ENCODE results near the gene SNCAIP. TPM values are rescaled to one million over a fixed set of nuclear protein-coding genes. Genes with fewer than 3 reads are reported as not detected.

Gene SNCAIP
- total and polyA plus RNA-seq, 2 of the 4 experiments (the other 2 are of a cell fraction), result 15.3 to 19.0 TPM

DNA sequence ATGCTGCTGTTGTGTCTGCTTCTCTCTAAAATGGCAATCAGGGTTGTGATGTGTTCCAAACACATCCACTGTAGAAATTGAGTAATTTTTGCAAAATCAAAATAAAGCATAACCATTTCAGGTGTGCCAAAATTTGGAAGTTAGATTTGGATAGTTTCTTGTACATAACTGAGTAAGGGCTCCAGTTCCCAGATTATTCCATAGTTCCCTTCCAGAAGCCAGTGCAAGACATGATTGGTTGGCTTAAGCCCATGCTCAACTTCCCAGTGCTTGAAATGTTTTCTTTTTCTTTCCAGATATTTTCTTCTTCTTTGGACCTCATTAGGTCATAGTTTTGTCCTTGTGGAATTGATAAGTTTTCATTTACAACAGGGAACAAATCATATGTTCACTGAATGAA lies 64.2 kb downstream of the SNCAIP start:
- Histone ChIP-seq H3K23ac (ENCODE audit: low read depth, low read length) (no peak overlapping the region), H3K36me3 (ENCODE audit: control insufficient read depth, insufficient read depth, low read length) (no peaks in the 10 kb centered on the region), H3K18ac (ENCODE audit: low read depth, low read length) (no peak overlapping the region), H3K9me1 (ENCODE audit: insufficient read depth, low read length) (no peaks in the 10 kb centered on the region), H4K5ac (ENCODE audit: low read depth, low read length) (no peak overlapping the region), H2AK5ac (ENCODE audit: low read depth, low read length) (no peak overlapping the region), H3K4me2 (ENCODE audit: low read depth, low read length) (no peak overlapping the region), H3K9me3 (ENCODE audit: control insufficient read depth, insufficient read depth, low read length) (no peaks in the 10 kb centered on the region), H4K8ac (ENCODE audit: low read depth in 2 of 2, low read length in 2 of 2) (no peak overlapping the region), H2BK120ac (ENCODE audit: low read depth, low read length) (no peak overlapping the region), H3K4me3 (ENCODE audit: insufficient read depth, low read depth, low read length) (no peak overlapping the region), H3K14ac (replicated peaks; ENCODE audit: low read depth, low read length) (no peak overlapping the region), H3K27me3 (ENCODE audit: control insufficient read depth, insufficient read depth, low read length) (no peaks in the 10 kb centered on the region), H2AFZ (replicated peaks; ENCODE audit: low read length, poor library complexity) (no peak overlapping the region), H3K79me1 (ENCODE audit: low read depth in 1 of 2, low read length in 2 of 2) (peaks cover 0 to 5% of the 10 kb centered on the region in 2 experiments; a peak in 1 of 4 replicates), H2BK5ac (ENCODE audit: low read depth, low read length, poor library complexity, severe bottlenecking) (no peak overlapping the region), H3K4me1 (ENCODE audit: control insufficient read depth, insufficient read depth, low read length) (peaks cover 5% of the 10 kb centered on the region; the same call in 1 of the 2 replicates), H3K27ac (ENCODE audit: insufficient read depth, low read length) (no peak overlapping the region), H4K91ac (ENCODE audit: insufficient read depth, low read depth, low read length) (no peak overlapping the region), H3K4ac (ENCODE audit: low read depth, low read length) (no peak overlapping the region), H2BK20ac (ENCODE audit: low read depth, low read length) (no peak overlapping the region), H3K56ac (ENCODE audit: extremely low read depth, insufficient read depth, low read length) (no peak overlapping the region), H4K20me1 (ENCODE audit: insufficient read depth, low read length) (no peaks in the 10 kb centered on the region), H2AK9ac (replicated peaks; ENCODE audit: low read depth, low read length, poor library complexity) (no peak overlapping the region), H2BK15ac (ENCODE audit: low read depth, low read length) (no peak overlapping the region), H3K9ac (ENCODE audit: low read depth, low read length) (no peak overlapping the region)
- ChIA-PET CTCF (no interaction called here), POLR2A (ENCODE audit: unreplicated experiment) (no interaction called here)
- intact Hi-C loops (cut with micrococcal nuclease) (no loop called here), in situ Hi-C loops (cut with MboI; ENCODE audit: low sequenced_read_pairs) (no loop called here), dilution Hi-C loops (cut with HindIII; ENCODE audit: low sequenced_read_pairs, unreplicated experiment) (no loop called here)
- TF ChIP-seq FOS (IDR thresholded peaks at IDR 0.05; ENCODE audit: low read depth, low read length), result no peak
- no peak for TF ChIP-seq CEBPB (IDR thresholded peaks at IDR 0.05; ENCODE audit: low read depth, low read length)
- TF ChIP-seq POLR2A (IDR thresholded peaks at IDR 0.05; ENCODE audit: low read depth, low read length), result no peak
- TF ChIP-seq MAFK (IDR thresholded peaks at IDR 0.05; ENCODE audit: low read depth, low read length), result no peak
- no peak for TF ChIP-seq BHLHE40 (IDR thresholded peaks at IDR 0.05; ENCODE audit: low read depth, low read length)
- TF ChIP-seq, protein P1, sequence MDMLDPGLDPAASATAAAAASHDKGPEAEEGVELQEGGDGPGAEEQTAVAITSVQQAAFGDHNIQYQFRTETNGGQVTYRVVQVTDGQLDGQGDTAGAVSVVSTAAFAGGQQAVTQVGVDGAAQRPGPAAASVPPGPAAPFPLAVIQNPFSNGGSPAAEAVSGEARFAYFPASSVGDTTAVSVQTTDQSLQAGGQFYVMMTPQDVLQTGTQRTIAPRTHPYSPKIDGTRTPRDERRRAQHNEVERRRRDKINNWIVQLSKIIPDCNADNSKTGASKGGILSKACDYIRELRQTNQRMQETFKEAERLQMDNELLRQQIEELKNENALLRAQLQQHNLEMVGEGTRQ (IDR thresholded peaks at IDR 0.05; ENCODE audit: low read depth, low read length), result no peak
- TF ChIP-seq MXI1 (IDR thresholded peaks at IDR 0.05; ENCODE audit: borderline replicate concordance, low read depth, low read length), result no peak
- TF ChIP-seq, protein P2, sequence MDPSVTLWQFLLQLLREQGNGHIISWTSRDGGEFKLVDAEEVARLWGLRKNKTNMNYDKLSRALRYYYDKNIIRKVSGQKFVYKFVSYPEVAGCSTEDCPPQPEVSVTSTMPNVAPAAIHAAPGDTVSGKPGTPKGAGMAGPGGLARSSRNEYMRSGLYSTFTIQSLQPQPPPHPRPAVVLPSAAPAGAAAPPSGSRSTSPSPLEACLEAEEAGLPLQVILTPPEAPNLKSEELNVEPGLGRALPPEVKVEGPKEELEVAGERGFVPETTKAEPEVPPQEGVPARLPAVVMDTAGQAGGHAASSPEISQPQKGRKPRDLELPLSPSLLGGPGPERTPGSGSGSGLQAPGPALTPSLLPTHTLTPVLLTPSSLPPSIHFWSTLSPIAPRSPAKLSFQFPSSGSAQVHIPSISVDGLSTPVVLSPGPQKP (IDR thresholded peaks at IDR 0.05; ENCODE audit: borderline replicate concordance, low read depth, low read length), result no peak
- TF ChIP-seq MAZ (IDR thresholded peaks at IDR 0.05; ENCODE audit: borderline replicate concordance, low read depth, low read length), result no peak
- no peak for ATAC-seq (ENCODE audit: low read depth)
- no TSS peak for BruUV-seq (replicated peaks)
- no peak for DNase-seq

Measured in IMR-90 (cell line).